Measurements from ENCODE around the gene EPSTI1.
"Not testable (repeated sequence)": the region's sequence is repeated elsewhere in the genome, so short reads cannot be mapped to it uniquely, and the experiment has no call there.

EPSTI1 gene

GRCh38 chr13:43005460-43006236, 13.6 kb upstream of the EPSTI1 start:
- DNase-seq = no peak

DNA sequence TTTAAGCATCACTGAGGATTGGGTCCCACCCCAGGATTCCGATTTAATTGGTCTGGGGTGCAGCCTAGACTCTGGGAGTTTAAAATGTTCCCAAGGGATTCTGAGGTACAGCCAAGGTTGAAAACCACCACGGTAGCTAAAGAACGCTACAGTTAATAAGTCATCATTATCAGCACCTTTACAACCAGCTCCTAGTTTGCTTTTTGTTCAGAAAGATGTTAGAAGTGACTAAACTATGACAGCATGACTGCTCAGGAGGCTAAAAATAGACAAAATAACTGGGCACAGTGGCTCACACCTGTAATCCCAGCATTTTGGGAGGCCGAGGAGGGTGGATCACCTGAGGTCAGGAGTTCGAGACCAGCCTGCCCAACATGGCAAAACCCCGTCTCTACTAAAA, 11.7 kb upstream of the EPSTI1 start:
- no peak for DNase-seq

DNA sequence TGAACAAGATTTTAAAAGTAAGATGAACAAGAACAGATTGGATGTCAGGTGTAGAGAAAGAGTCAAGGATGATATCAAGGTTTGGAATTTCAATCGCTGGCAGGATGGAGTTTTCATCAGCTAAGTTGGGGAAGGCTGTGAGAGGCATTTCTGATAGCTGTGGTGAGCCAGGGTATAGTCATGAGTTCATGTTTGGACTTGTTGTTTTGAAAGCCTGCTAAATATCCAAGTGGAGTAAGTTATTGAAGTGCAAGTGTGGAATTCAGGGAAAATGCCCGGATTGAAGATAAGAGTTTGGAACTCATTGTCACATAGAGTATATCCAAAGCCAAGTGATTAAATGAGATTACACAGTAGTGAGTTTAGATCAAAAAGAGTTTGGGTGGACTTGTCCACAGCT, 11.0 kb upstream of the EPSTI1 start:
- DNase-seq = no peak

GRCh38 chr13:43002021-43002420, 10.0 kb upstream of the EPSTI1 start:
- DNase-seq = no peak

GRCh38 chr13:43000676-43001075, 8.6 kb upstream of the EPSTI1 start:
- DNase-seq = no peak

GRCh38 chr13:42999491-42999890, 7.5 kb upstream of the EPSTI1 start:
- DNase-seq = no peak

DNA sequence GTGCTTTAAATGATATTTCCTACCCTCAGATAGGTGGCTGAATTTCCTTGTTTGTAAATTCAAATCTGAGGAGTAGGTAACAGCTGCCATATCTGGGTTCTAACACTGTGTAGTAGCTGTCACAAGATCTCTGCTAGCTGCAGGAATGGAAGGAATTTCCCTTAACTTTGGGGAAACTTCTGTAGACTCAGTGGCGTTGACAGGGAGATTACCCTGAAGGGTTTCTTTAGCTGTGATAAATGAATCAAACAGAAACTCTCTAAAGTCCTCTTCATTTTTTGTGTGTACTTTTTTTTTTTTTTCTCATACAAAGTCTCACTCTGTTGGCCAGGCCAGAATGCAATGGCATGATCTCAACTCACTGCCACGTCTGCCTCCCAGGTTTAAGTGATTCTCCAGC, 5.3 kb upstream of the EPSTI1 start:
- no peak for DNase-seq

- DNase-seq = no peak
Observed at GRCh38 chr13:42996584-42996983, 4.5 kb upstream of the EPSTI1 start.

- no peak for DNase-seq
Observed at GRCh38 chr13:42994878-42995277, 2.8 kb upstream of the EPSTI1 start.

GRCh38 chr13:42992764-42993122, 702 bp upstream of the EPSTI1 start:
- no peak for DNase-seq

DNA sequence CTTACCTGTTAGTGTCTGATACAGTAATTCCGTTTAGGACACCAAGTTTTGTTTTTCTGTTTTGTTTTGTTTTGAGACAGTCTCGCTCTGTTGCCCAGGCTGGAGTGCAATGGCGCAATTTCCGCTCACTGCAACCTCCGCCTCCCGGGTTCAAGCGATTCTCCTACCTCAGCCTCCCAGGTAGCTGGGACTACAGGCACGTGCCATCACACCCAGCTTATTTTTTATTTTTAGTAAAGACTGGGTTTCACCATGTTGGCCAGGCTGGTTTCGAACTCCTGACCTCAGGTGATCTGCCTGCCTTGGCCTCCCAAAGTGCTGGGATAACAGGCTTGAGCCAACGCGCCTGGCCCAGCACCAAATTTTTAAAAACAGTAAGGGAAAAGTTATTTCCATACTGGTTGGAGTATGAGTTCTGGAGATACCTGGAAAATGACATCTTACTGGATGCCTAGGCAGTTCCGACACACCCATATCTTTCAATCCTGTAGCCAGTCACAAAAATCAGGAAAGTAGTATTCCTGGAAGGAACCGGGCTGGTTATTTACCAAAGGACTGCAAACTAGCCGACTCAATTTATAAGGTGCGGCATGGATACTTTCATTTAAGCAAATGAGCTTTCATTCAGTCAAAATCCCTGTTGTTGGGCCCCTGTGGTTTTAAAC, 676 bp downstream of the EPSTI1 start:
- not testable (repeated sequence) for DNase-seq

DNA sequence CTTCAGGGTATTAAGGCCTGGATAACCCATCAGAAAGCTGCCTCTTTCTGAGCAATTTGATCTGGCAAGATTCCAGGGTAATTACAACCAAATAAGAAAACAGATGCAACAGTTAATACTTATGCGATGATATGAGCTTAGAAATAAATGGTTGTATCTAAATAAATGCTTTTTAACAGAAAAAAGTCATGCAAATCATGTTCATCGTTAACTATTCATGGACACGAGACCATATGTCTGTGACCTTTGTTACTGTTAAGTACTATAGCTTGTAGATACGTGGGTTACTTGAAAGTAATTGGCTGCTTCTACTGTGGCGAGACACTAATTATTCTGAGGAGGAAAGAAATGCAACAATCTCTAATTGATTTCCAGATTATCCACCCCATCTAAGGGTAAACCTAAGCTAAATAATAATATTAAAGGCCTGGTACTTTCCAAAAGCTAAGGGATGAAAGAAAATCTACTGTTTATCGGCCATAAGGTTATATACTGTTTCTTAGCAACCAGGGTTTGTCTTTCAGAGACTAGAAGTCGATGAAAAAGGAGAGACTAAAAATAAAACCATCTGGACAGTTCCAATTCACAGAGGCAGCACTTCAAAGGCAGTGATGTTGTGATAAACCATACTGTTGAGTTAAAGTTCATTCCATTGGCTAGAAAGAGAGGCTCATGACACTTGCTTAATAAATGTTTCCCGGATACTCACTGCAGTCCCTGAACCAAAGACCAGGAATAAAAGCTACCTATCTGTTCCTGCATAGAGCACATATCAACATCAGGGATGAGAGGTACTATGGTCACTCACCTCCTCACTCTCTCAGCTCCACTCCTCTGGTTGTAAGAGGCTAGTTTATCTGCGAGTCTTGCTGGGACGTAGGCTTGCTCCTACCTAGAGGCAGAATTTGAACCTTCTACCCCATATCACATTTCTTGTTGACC, 1.5 kb downstream of the EPSTI1 start:
- DNase-seq = no peak

GRCh38 chr13:42986176-42986574, 5.9 kb downstream of the EPSTI1 start:
- DNase-seq = no peak

DNA sequence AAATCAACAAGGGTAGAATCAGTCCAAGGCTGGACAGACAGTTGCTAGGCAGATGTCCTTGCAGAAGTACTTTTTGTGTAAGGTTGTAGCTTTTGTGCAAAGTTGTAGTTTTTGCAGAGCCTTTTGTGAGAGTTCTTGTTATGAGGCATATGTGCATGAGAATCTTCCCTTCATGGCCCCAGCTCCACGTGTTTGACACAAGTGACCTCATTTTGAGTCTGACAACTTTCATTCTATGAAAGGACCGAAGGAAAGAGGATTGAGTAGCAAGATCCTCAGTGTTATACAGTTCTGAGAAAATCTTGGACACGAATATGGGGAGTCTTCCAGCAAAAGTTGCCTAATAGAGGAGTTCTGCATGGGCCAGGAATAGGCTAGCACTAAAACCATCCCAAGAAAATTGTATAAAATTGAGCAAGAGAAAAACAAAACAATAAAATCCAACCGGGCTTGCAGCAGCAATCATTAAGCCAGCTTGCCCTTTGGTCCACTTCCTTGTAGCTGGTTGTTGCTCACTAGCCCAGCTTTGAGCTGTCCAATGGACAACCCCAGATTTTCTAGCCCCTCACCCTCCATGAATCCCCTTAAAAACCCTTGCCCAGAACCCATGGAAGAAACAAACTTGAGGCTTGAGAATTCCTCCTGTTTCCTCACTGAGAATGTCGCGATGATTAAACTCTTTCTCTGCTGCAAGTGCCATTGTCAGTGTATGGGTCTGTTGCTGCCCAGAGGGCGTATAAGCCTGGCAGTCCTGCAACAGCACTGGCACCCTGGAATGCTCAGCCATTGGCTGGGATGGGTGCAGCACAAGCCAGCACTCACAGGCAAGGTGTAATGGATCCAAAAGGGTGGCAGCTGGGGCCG, 6.5 kb downstream of the EPSTI1 start:
- no peak for DNase-seq

- no peak for DNase-seq
Observed at GRCh38 chr13:42984691-42985090, 7.3 kb downstream of the EPSTI1 start.

DNA sequence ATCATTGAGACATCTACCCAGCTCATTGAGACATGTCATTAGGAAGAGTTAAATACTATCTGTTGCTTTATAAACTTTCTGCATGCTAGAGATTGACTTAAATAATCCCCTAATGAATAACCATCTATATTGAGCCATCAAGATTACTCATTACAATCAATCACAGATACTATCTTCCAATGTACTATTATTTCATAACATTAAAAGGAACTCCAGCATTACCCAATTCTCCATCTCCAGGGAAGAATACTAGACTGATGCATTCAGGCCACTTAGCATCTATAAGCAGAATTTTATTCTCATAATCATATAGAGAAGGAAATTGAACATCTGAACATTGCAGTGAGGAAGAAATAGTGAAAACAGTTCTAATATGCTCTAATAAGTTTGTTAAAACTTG, 8.0 kb downstream of the EPSTI1 start:
- DNase-seq = no peak

- no peak for DNase-seq
Observed at GRCh38 chr13:42981853-42982252, 10.2 kb downstream of the EPSTI1 start.

- no peak for DNase-seq
Observed at GRCh38 chr13:42981317-42981716, 10.7 kb downstream of the EPSTI1 start.

GRCh38 chr13:42977219-42977659, 14.8 kb downstream of the EPSTI1 start:
- no peak for DNase-seq

- no peak for DNase-seq
Observed at GRCh38 chr13:42976066-42976465, 16.0 kb downstream of the EPSTI1 start.

GRCh38 chr13:42973581-42973980, 18.5 kb downstream of the EPSTI1 start:
- DNase-seq = no peak

- no peak for DNase-seq
Observed at GRCh38 chr13:42971691-42972347, 20.2 kb downstream of the EPSTI1 start.
